HG03442 (cell line): Measurements from ENCODE around the gene WNK1.
A peak's percentile ranks its signal among the peaks of the same experiment; 100 is the strongest.
"Not testable (repeated sequence)": the region's sequence is repeated elsewhere in the genome, so short reads cannot be mapped to it uniquely, and the experiment has no call there.

Experiments used
- ATAC-seq: cut with Tn5 transposase; IDR thresholded peaks from one replicate; pipeline ENCODE4 v1.9.1; 2021; ENCODE audit warnings: mild to moderate bottlenecking, moderate library complexity; ENCODE audit not compliant: unreplicated experiment

Gene WNK1

GRCh38 chr12:810671-811415 is 58.5 kb downstream of the WNK1 start:
- ATAC-seq, result peak; percentile 52

GRCh38 chr12:812950-813349 is 60.6 kb downstream of the WNK1 start:
- ATAC-seq, result no peak

GRCh38 chr12:817456-817855 is 65.1 kb downstream of the WNK1 start:
- not testable (repeated sequence) for ATAC-seq

- no peak for ATAC-seq
Measured at GRCh38 chr12:817941-818600, 65.7 kb downstream of the WNK1 start.

- no peak for ATAC-seq
Measured at GRCh38 chr12:818733-819132, 66.4 kb downstream of the WNK1 start.

GRCh38 chr12:820336-820735 is 68.0 kb downstream of the WNK1 start:
- no peak for ATAC-seq

GRCh38 chr12:823028-823698 is 70.8 kb downstream of the WNK1 start:
- ATAC-seq, result peak; percentile 69

GRCh38 chr12:826331-826730 is 74.0 kb downstream of the WNK1 start:
- no peak for ATAC-seq

GRCh38 chr12:828726-829395 is 76.5 kb downstream of the WNK1 start:
- no peak for ATAC-seq

- ATAC-seq, result no peak
Measured at GRCh38 chr12:830111-830867, 77.9 kb downstream of the WNK1 start.

GRCh38 chr12:835754-836518 is 83.6 kb downstream of the WNK1 start:
- no peak for ATAC-seq

GRCh38 chr12:836952-837351 is 84.6 kb downstream of the WNK1 start:
- ATAC-seq, result no peak

GRCh38 chr12:837548-837947 is 85.2 kb downstream of the WNK1 start:
- ATAC-seq, result no peak

GRCh38 chr12:843609-844008 is 91.2 kb downstream of the WNK1 start:
- ATAC-seq, result no peak

- ATAC-seq, result no peak
Measured at GRCh38 chr12:846421-846820, 94.0 kb downstream of the WNK1 start.

- ATAC-seq, result no peak
Measured at GRCh38 chr12:848173-848865, 95.9 kb downstream of the WNK1 start.

- no peak for ATAC-seq
Measured at GRCh38 chr12:848882-849527, 96.6 kb downstream of the WNK1 start.

GRCh38 chr12:849733-850437 is 97.5 kb downstream of the WNK1 start:
- ATAC-seq, result not testable (repeated sequence)
